ENCODE data around the gene PRKAG2. TPM values are rescaled to one million over a fixed set of nuclear protein-coding genes. Genes with fewer than 3 reads are reported as not detected.

The PRKAG2 gene
- total RNA-seq, 1 donor from 2014 or later: 13.5 TPM

DNA sequence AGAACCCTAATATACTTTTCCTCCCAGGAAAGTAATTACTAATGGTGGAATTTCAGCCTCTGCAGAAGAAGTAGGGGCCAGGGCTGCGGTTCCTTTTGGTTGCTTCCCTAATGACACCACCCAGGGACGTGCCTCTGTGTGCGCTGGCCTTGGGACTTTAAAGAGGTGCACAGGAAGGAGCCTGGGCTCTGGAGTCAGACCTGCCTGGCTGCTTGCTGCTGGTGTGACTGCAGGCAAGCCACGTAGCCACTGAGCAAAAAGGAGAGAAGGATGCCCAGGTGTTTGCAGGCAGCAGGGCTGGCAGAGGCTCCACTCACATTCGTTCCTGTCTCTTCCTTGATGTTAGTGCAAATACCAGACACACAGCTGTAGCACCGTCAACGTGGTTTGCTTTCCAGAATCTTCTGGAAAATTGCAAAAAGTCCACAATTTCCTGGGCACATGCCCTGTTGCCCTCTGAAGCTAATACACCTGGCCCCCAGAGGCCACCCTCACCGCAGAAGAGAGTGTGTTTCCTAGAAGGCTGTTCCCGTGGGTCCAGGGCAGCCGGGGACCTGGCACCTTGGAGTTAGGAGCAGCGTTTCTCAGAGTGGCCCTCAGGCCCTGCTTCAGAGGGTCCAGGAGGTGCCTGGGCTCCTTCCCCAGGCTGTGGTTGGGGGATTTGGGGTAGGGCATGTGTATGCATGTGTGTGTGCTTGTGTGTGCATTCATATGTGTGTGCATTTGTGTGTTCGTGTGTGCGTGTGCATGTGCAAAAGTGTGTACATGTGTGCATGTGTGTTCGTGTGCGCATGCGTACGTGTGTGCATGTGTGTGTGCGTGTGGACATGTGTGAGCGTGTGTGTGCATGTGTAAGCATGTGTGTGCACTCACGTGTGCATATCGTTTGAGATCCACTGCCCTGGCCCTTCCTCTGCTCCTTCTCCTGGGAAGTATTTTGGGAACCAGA, 12.8 kb upstream of the PRKAG2 start:
- Mint-ChIP-seq H3K9me3 (ENCODE audit: unreplicated experiment) (no peaks in the 10 kb centered on the region), H3K4me1 (ENCODE audit: unreplicated experiment) (no peaks in the 10 kb centered on the region), H3K36me3 (ENCODE audit: unreplicated experiment) (no peaks in the 10 kb centered on the region), H3K4me3 (ENCODE audit: unreplicated experiment) (no peak overlapping the region), H3K27ac (ENCODE audit: unreplicated experiment) (no peak overlapping the region), H3K27me3 (ENCODE audit: unreplicated experiment) (peaks cover 81% of the 10 kb centered on the region)
- DNase-seq (ENCODE audit: extremely low spot score, unreplicated experiment): peak; percentile 66
- no peak for TF ChIP-seq CTCF (IDR thresholded peaks at IDR 0.05)

GRCh38 chr7:151888079-151889067, 11.5 kb upstream of the PRKAG2 start:
- Mint-ChIP-seq H3K4me1 (ENCODE audit: unreplicated experiment) (no peaks in the 10 kb centered on the region), H3K36me3 (ENCODE audit: unreplicated experiment) (no peaks in the 10 kb centered on the region), H3K9me3 (ENCODE audit: unreplicated experiment) (no peaks in the 10 kb centered on the region), H3K4me3 (ENCODE audit: unreplicated experiment) (no peak overlapping the region), H3K27me3 (ENCODE audit: unreplicated experiment) (peaks cover 87% of the 10 kb centered on the region), H3K27ac (ENCODE audit: unreplicated experiment) (no peak overlapping the region)
- DNase-seq (ENCODE audit: extremely low spot score, unreplicated experiment): no peak
- no peak for TF ChIP-seq CTCF (IDR thresholded peaks at IDR 0.05)

DNA sequence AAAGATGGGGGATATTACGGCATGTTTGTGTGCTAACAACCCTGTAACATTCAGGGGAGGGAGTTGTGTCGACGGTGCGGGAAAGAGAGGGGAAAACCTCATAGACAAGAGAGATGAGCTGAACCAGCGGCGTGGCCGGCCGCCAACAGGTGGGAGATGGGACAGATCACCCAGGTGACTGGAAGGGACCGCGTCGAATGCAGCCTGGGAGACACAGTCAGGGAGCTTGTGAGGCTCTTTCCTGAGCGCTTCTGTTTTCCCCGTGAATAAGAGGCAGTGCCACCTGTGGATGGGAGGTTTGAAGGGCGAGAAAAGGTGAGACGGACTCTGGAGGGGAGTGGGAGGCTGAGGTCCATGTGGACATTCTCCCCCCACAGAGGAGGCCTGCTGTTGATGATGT, 9.9 kb upstream of the PRKAG2 start:
- Mint-ChIP-seq H3K4me3 (ENCODE audit: unreplicated experiment) (no peak overlapping the region), H3K36me3 (ENCODE audit: unreplicated experiment) (no peaks in the 10 kb centered on the region), H3K27me3 (ENCODE audit: unreplicated experiment) (peaks cover 88% of the 10 kb centered on the region), H3K27ac (ENCODE audit: unreplicated experiment) (no peak overlapping the region), H3K9me3 (ENCODE audit: unreplicated experiment) (no peaks in the 10 kb centered on the region), H3K4me1 (ENCODE audit: unreplicated experiment) (no peaks in the 10 kb centered on the region)
- TF ChIP-seq CTCF (IDR thresholded peaks at IDR 0.05): no peak
- DNase-seq (ENCODE audit: extremely low spot score, unreplicated experiment): no peak

GRCh38 chr7:151885202-151885580, 8.3 kb upstream of the PRKAG2 start:
- Mint-ChIP-seq H3K9me3 (ENCODE audit: unreplicated experiment) (no peaks in the 10 kb centered on the region), H3K27me3 (ENCODE audit: unreplicated experiment) (peaks cover 84% of the 10 kb centered on the region), H3K4me1 (ENCODE audit: unreplicated experiment) (no peaks in the 10 kb centered on the region), H3K36me3 (ENCODE audit: unreplicated experiment) (no peaks in the 10 kb centered on the region), H3K4me3 (ENCODE audit: unreplicated experiment) (no peak overlapping the region), H3K27ac (ENCODE audit: unreplicated experiment) (no peak overlapping the region)
- no peak for TF ChIP-seq CTCF (IDR thresholded peaks at IDR 0.05)
- no peak for DNase-seq (ENCODE audit: extremely low spot score, unreplicated experiment)
